Tibial artery (tissue), 4 donors: Measurements from ENCODE around the gene SNRPB.
A peak's percentile ranks its signal among the peaks of the same experiment; 100 is the strongest.
"Not testable (repeated sequence)": the region's sequence is repeated elsewhere in the genome, so short reads cannot be mapped to it uniquely, and the experiment has no call there.

Source experiments
- DNase-seq, 2 donors: peaks; one replicate each; pipeline ENCODE4 v3.0.0-alpha.2; 2019
- H3K27ac ChIP-seq, 2 donors: fragments of 200-600 bp; sonication (generic) in 1 of 2; 1 replicate in 1 of 2; 2 replicates in 1 of 2; pipeline ENCODE4 v1.5.1; 2018 to 2019; ENCODE audit warnings: mild to moderate bottlenecking in 1 of 2
- H3K27me3 ChIP-seq, 2 donors: fragments of 200-600 bp; sonication (generic) in 1 of 2; one replicate each; pipeline versions ENCODE4 v1.5.1 to v1.6.0; 2016 to 2019
- H3K36me3 ChIP-seq, 3 donors: fragments of 200-600 bp; sonication (generic) in 2 of 3; one replicate each; pipeline ENCODE4 v1.5.1; 2016 to 2019; ENCODE audit warnings: mild to moderate bottlenecking in 2 of 3
- H3K4me1 ChIP-seq, 4 donors: fragments of 200-600 bp; sonication (generic) in 2 of 4; 1 replicate in 3 of 4; 2 replicates in 1 of 4; pipeline ENCODE4 v1.5.1; 2016 to 2019
- H3K4me3 ChIP-seq, 2 donors: fragments of 200-600 bp; sonication (generic) in 1 of 2; 1 replicate in 1 of 2; 2 replicates in 1 of 2; pipeline ENCODE4 v1.5.1; 2018 to 2019; ENCODE audit warnings: mild to moderate bottlenecking in 2 of 2
- H3K9me3 ChIP-seq, 3 donors: fragments of 200-600 bp; sonication (generic) in 1 of 3; one replicate each; pipeline ENCODE4 v1.5.1; 2016 to 2019
- CTCF ChIP-seq, 2 experiments: fragments of 200-600 bp in 1 of 2; fragments of 450-650 bp in 1 of 2; IDR thresholded peaks; one replicate each; pipeline ENCODE4 v1.5.1; 2017 to 2019; ENCODE audit warnings: antibody characterized with exemption in 2 of 2, mild to moderate bottlenecking in 1 of 2, moderate library complexity in 1 of 2
- intact Hi-C: fragments of 100-400 bp; cut with DNase I; formaldehyde crosslinking; loops from one replicate; pipeline ENCODE4 v1.15.0; 2023; ENCODE audit warnings: low total_unique reads

Gene SNRPB

GRCh38 chr20:2507464-2507863 lies 36.9 kb upstream of the SNRPB start:
- no peak for TF ChIP-seq CTCF (IDR thresholded peaks at IDR 0.05)
- no peak for DNase-seq
- Histone ChIP-seq H3K4me1 (peaks cover 0 to 16% (median 9%) of the 10 kb centered on the region in 4 donors), H3K27me3 (no peaks in the 10 kb centered on the region), H3K27ac (peak overlapping the region in 1 of 2 donors; percentile 88), H3K9me3 (no peaks in the 10 kb centered on the region), H3K4me3 (peak overlapping the region; percentile 73 to 81), H3K36me3 (no peaks in the 10 kb centered on the region)
- intact Hi-C loops: no loop called here

GRCh38 chr20:2506426-2506825 lies 35.8 kb upstream of the SNRPB start:
- H3K4me3 ChIP-seq, H3K27me3 ChIP-seq, H3K27ac ChIP-seq, DNase-seq, H3K36me3 ChIP-seq, intact Hi-C loops, H3K9me3 ChIP-seq: not testable (repeated sequence)
- peaks cover 0 to 16% (median 9%) of the 10 kb centered on the region in 4 donors for H3K4me1 ChIP-seq

GRCh38 chr20:2504803-2505202 lies 34.2 kb upstream of the SNRPB start:
- H3K36me3 ChIP-seq: peaks cover 2 to 17% (median 9%) of the 10 kb centered on the region in 3 donors
- H3K27me3 ChIP-seq, DNase-seq, intact Hi-C loops, H3K27ac ChIP-seq, H3K9me3 ChIP-seq, H3K4me3 ChIP-seq: not testable (repeated sequence)
- H3K4me1 ChIP-seq: peaks cover 0 to 16% (median 9%) of the 10 kb centered on the region in 4 donors

- H3K4me3 ChIP-seq, intact Hi-C loops, H3K27me3 ChIP-seq, H3K27ac ChIP-seq, DNase-seq, H3K9me3 ChIP-seq, H3K4me1 ChIP-seq: not testable (repeated sequence)
- peaks cover 17 to 34% (median 22%) of the 10 kb centered on the region in 3 donors for H3K36me3 ChIP-seq
Measured at GRCh38 chr20:2502808-2503384, 32.3 kb upstream of the SNRPB start.

- intact Hi-C loops: no loop called here
- DNase-seq: no peak
- peaks cover 66 to 96% (median 81%) of the 10 kb centered on the region in 3 donors for H3K36me3 ChIP-seq
Measured at GRCh38 chr20:2485661-2486060, 15.1 kb upstream of the SNRPB start.

GRCh38 chr20:2485080-2485479 lies 14.5 kb upstream of the SNRPB start:
- no peak overlapping the region for H3K4me3 ChIP-seq
- peaks cover 71 to 90% (median 81%) of the 10 kb centered on the region in 3 donors for H3K36me3 ChIP-seq
- no peak overlapping the region for H3K27ac ChIP-seq
- DNase-seq: no peak
- no peak for TF ChIP-seq CTCF (IDR thresholded peaks at IDR 0.05)
- no peaks in the 10 kb centered on the region for H3K4me1 ChIP-seq
- H3K27me3 ChIP-seq: no peaks in the 10 kb centered on the region
- intact Hi-C loops: no loop called here
- H3K9me3 ChIP-seq: no peaks in the 10 kb centered on the region

More at GRCh38 chr20:2485661-2486060, 15.1 kb upstream of the SNRPB start:
- Histone ChIP-seq H3K9me3 (no peaks in the 10 kb centered on the region), H3K4me1 (no peaks in the 10 kb centered on the region), H3K27me3 (no peaks in the 10 kb centered on the region), H3K27ac (no peak overlapping the region), H3K4me3 (no peak overlapping the region)
- TF ChIP-seq CTCF (IDR thresholded peaks at IDR 0.05): no peak

GRCh38 chr20:2483504-2483903 lies 12.9 kb upstream of the SNRPB start:
- Histone ChIP-seq H3K36me3 (peaks cover 56 to 74% (median 72%) of the 10 kb centered on the region in 3 donors), H3K27me3 (no peaks in the 10 kb centered on the region), H3K27ac (no peak overlapping the region), H3K4me3 (no peak overlapping the region), H3K9me3 (no peaks in the 10 kb centered on the region), H3K4me1 (no peaks in the 10 kb centered on the region)
- no peak for DNase-seq
- intact Hi-C loops: no loop called here
- TF ChIP-seq CTCF (IDR thresholded peaks at IDR 0.05): no peak
